Mammary epithelial cell (primary cell): Measurements from ENCODE around the gene NEK4.
"Not testable (repeated sequence)": the region's sequence is repeated elsewhere in the genome, so short reads cannot be mapped to it uniquely, and the experiment has no call there.

ENCODE experiments used
- CTCF ChIP-seq, 2 donors: IDR thresholded peaks in 1 of 2; conservative IDR thresholded peaks in 1 of 2; 2 replicates each; pipeline ENCODE4 v1.5.1; 2011 to 2012; ENCODE audit warnings: inconsistent platforms in 2 of 2, low read length in 2 of 2, mild to moderate bottlenecking in 2 of 2, control low read depth in 1 of 2, low read depth in 1 of 2; ENCODE audit not compliant: insufficient read depth in 1 of 2; ENCODE audit errors: extremely low read depth in 1 of 2
- EZH2 ChIP-seq: IDR thresholded peaks from 2 replicates; pipeline ENCODE4 v1.6.1; 2012; ENCODE audit warnings: low read length, inconsistent platforms, borderline replicate concordance

- not testable (repeated sequence) for TF ChIP-seq CTCF (conservative IDR thresholded peaks at IDR 0.05 in 1 of 2, IDR thresholded peaks at IDR 0.05 in 1 of 2; ENCODE audit: extremely low read depth in 1 of 2, insufficient read depth in 1 of 2, low read depth in 1 of 2, low read length in 2 of 2); EZH2
These were observed 42.0 kb downstream of the NEK4 start for GRCh38 chr3:52728753-52729152.
